ENCODE measurements around the gene VRTN.
"Not testable (repeated sequence)": the region's sequence is repeated elsewhere in the genome, so short reads cannot be mapped to it uniquely, and the experiment has no call there.

Gene VRTN

GRCh38 chr14:74350211-74350927 lies 2.1 kb downstream of the VRTN start:
- DNase-seq = no peak

- no peak for DNase-seq
Measured at GRCh38 chr14:74350928-74351323, 2.7 kb downstream of the VRTN start.

- DNase-seq = no peak
Measured at GRCh38 chr14:74356892-74357575, 8.8 kb downstream of the VRTN start.

- no peak for DNase-seq
Measured at GRCh38 chr14:74357585-74357984, 9.3 kb downstream of the VRTN start.

- DNase-seq = no peak
Measured at GRCh38 chr14:74358176-74358829, 10.0 kb downstream of the VRTN start.

- no peak for DNase-seq
Measured at GRCh38 chr14:74360163-74360562, 11.9 kb downstream of the VRTN start.

- DNase-seq = peak; percentile 21
Measured at GRCh38 chr14:74362361-74362915, 14.2 kb downstream of the VRTN start.

GRCh38 chr14:74364271-74364880 lies 16.1 kb downstream of the VRTN start:
- no peak for DNase-seq

- DNase-seq = no peak
Measured at GRCh38 chr14:74368026-74368425, 19.8 kb downstream of the VRTN start.

GRCh38 chr14:74368441-74368840 lies 20.2 kb downstream of the VRTN start:
- no peak for DNase-seq

- no peak for DNase-seq
Measured at GRCh38 chr14:74377976-74378690, 29.9 kb downstream of the VRTN start.

- no peak for DNase-seq
Measured at GRCh38 chr14:74380172-74380571, 31.9 kb downstream of the VRTN start.

- DNase-seq = no peak
Measured at GRCh38 chr14:74380845-74381244, 32.6 kb downstream of the VRTN start.

- not testable (repeated sequence) for DNase-seq
Measured at GRCh38 chr14:74381571-74381970, 33.3 kb downstream of the VRTN start.

- no peak for DNase-seq
Measured at GRCh38 chr14:74382231-74382630, 34.0 kb downstream of the VRTN start.

GRCh38 chr14:74389980-74390379 lies 41.7 kb downstream of the VRTN start:
- DNase-seq = no peak

GRCh38 chr14:74390505-74390904 lies 42.2 kb downstream of the VRTN start:
- DNase-seq = not testable (repeated sequence)

- DNase-seq = no peak
Measured at GRCh38 chr14:74391479-74391878, 43.2 kb downstream of the VRTN start.

- DNase-seq = no peak
Measured at GRCh38 chr14:74392616-74393570, 44.6 kb downstream of the VRTN start.

- no peak for DNase-seq
Measured at GRCh38 chr14:74394549-74394948, 46.3 kb downstream of the VRTN start.

- no peak for DNase-seq
Measured at GRCh38 chr14:74395094-74395493, 46.8 kb downstream of the VRTN start.

All from SHP77 treated with DMSO at 0.1 percent for 48 hours (cell line).